HCT116 (cell line): ENCODE measurements around the gene PRMT3.

Experiments
- ATF3 ChIP-seq: IDR thresholded peaks from 2 replicates; pipeline ENCODE4 v1.6.1; 2012
- CEBPB ChIP-seq: IDR thresholded peaks from 2 replicates; pipeline ENCODE4 v1.6.1; 2012; ENCODE audit warnings: low read depth
- POLR2A ChIP-seq: IDR thresholded peaks from 2 replicates; pipeline ENCODE4 v1.7.0; 2011; ENCODE audit warnings: borderline replicate concordance; ENCODE audit not compliant: insufficient read depth, insufficient read length; ENCODE audit errors: extremely low read depth
- POLR2AphosphoS5 ChIP-seq: IDR thresholded peaks from 2 replicates; pipeline ENCODE4 v1.6.1; 2011; ENCODE audit warnings: mild to moderate bottlenecking, low read depth, low read length, moderate library complexity
- REST ChIP-seq: IDR thresholded peaks from 2 replicates; pipeline ENCODE4 v1.6.1; 2012; ENCODE audit warnings: low read depth

- TF ChIP-seq ATF3 (no peak), REST (no peak), POLR2AphosphoS5 (no peak), CEBPB (no peak), POLR2A (no peak)
These were observed 69.7 kb downstream of the PRMT3 start for GRCh38 chr11:20457001-20457799.
